GM12878 (cell line): ENCODE data around the gene RHEX. TPM values are rescaled to one million over a fixed set of nuclear protein-coding genes. Genes with fewer than 3 reads are reported as not detected.

Source experiments
- ATAC-seq: fragments of 200-7000 bp; cut with Tn5 transposase; 3 replicates; pipeline ENCODE4 v1.9.1; 2020; ENCODE audit warnings: mild to moderate bottlenecking, moderate library complexity
- BruUV-seq: library from RNA; stranded (reverse); fragments of 400-500 nt; replicated peaks from 2 replicates; lab custom pipeline; 2021; lab: Mats Ljungman, UMichigan
- CTCF ChIA-PET: fragments of 300-600 bp; sonication (Branson Sonifier 250); formaldehyde crosslinking; extraction: SDS; loops from one replicate; lab custom pipeline; 2021; ENCODE audit warnings: inconsistent platforms; lab: Yijun Ruan, JAX
- POLR2A ChIA-PET: fragments of 350-600 bp; formaldehyde crosslinking; extraction: SDS; loops from one replicate; lab custom pipeline; 2021; ENCODE audit warnings: inconsistent platforms; lab: Charles Lee
- RAD21 ChIA-PET: fragments of 300-600 bp; sonication (Branson Sonifier 250); formaldehyde crosslinking; loops from one replicate; lab custom pipeline; 2023; ENCODE audit warnings: antibody characterized with exemption; ENCODE audit not compliant: unreplicated experiment; lab: Charles Lee
- SMC1A ChIA-PET: fragments of 300-600 bp; sonication (Branson Sonifier 250); formaldehyde crosslinking; loops from one replicate; lab custom pipeline; 2023; ENCODE audit not compliant: unreplicated experiment, uncharacterized antibody; lab: Charles Lee
- DNase-seq: peaks from one replicate; pipeline ENCODE4 v3.0.0-alpha.2; 2011; ENCODE audit warnings: low read depth, low spot score
- FAIRE-seq: peaks from 3 replicates; lab custom pipeline; 2011; peaks lifted over from hg19 to GRCh38; lab: Jason Lieb, UNC
- H2AFZ ChIP-seq: 2 replicates; pipeline ENCODE4 v1.6.0; 2011; ENCODE audit warnings: low read depth, low read length, control low read depth; ENCODE audit not compliant: control insufficient read depth
- H3K27ac ChIP-seq: 2 replicates; pipeline ENCODE4 v1.5.1; 2011; ENCODE audit warnings: control low read depth; ENCODE audit not compliant: control insufficient read depth, insufficient read depth
- H3K27me3 ChIP-seq, 2 experiments: replicated peaks in 1 of 2; 2 replicates each; pipeline versions ENCODE4 v1.6.0 to v1.6.1; 2011; ENCODE audit warnings: low read length in 1 of 2; ENCODE audit not compliant: control insufficient read depth in 2 of 2, insufficient read depth in 2 of 2
- H3K36me3 ChIP-seq, 2 experiments: 2 replicates each; pipeline ENCODE4 v1.5.1; 2011; ENCODE audit warnings: low read length in 1 of 2; ENCODE audit not compliant: control insufficient read depth in 2 of 2, insufficient read depth in 2 of 2
- H3K4me1 ChIP-seq: 2 replicates; pipeline ENCODE4 v1.6.1; 2011; ENCODE audit warnings: mild to moderate bottlenecking, low read length, moderate library complexity, mixed read lengths; ENCODE audit not compliant: control insufficient read depth, insufficient read depth
- H3K4me2 ChIP-seq: 2 replicates; pipeline ENCODE4 v1.6.0; 2011; ENCODE audit warnings: control low read depth; ENCODE audit not compliant: control insufficient read depth, insufficient read depth
- H3K4me3 ChIP-seq: fragments of 200-600 bp; sonication (generic); 2 replicates; pipeline ENCODE4 v1.5.1; 2016
- H3K79me2 ChIP-seq: 2 replicates; pipeline ENCODE4 v1.6.0; 2011; ENCODE audit warnings: low read length; ENCODE audit not compliant: control insufficient read depth, insufficient read depth
- H3K9ac ChIP-seq: 2 replicates; pipeline ENCODE4 v1.8.0; 2011; ENCODE audit warnings: low read length, control low read depth, mixed read lengths; ENCODE audit not compliant: control insufficient read depth, insufficient read depth
- H3K9me3 ChIP-seq: replicated peaks from 3 replicates; pipeline ENCODE4 v1.5.1; 2011; ENCODE audit warnings: mild to moderate bottlenecking, low read length; ENCODE audit not compliant: control insufficient read depth, insufficient read depth
- H4K20me1 ChIP-seq: 2 replicates; pipeline ENCODE4 v1.6.0; 2011; ENCODE audit not compliant: control insufficient read depth, insufficient read depth
- BACH1 ChIP-seq: fragments of 450-650 bp; IDR thresholded peaks from 2 replicates; pipeline ENCODE4 v1.6.1; 2017; ENCODE audit warnings: mild to moderate bottlenecking, borderline replicate concordance
- BRCA1 ChIP-seq: IDR thresholded peaks from 2 replicates; pipeline ENCODE4 v1.6.1; 2011; ENCODE audit warnings: low read depth, low read length, improper control_type of control experiment
- EED ChIP-seq: sonication (generic); IDR thresholded peaks from 2 replicates; pipeline ENCODE4 v1.6.1; 2016; ENCODE audit warnings: antibody characterized with exemption, low read depth
- ESRRA ChIP-seq: IDR thresholded peaks from 2 replicates; pipeline ENCODE4 v1.6.1; 2012; ENCODE audit warnings: mild to moderate bottlenecking, low read length, improper control_type of control experiment
- HCFC1 ChIP-seq: fragments of 150-350 bp; IDR thresholded peaks from 2 replicates; pipeline ENCODE4 v1.6.1; 2014; ENCODE audit warnings: low read length
- MEF2B ChIP-seq: fragments of 450-650 bp; IDR thresholded peaks from 2 replicates; pipeline ENCODE4 v1.6.1; 2018; ENCODE audit warnings: mild to moderate bottlenecking, moderate library complexity; ENCODE audit not compliant: partially characterized antibody, poor library complexity, severe bottlenecking
- NBN ChIP-seq: fragments of 450-650 bp; IDR thresholded peaks from 2 replicates; pipeline ENCODE4 v1.6.1; 2016
- SIX5 ChIP-seq: IDR thresholded peaks from 2 replicates; pipeline ENCODE4 v1.6.1; 2011; ENCODE audit warnings: mild to moderate bottlenecking, low read depth, low read length, moderate library complexity; ENCODE audit not compliant: severe bottlenecking
- SREBF1 ChIP-seq: IDR thresholded peaks from 2 replicates; pipeline ENCODE4 v1.6.1; 2012; ENCODE audit warnings: mild to moderate bottlenecking, low read length
- STAT1 ChIP-seq: fragments of 450-650 bp; conservative IDR thresholded peaks from 2 replicates; pipeline ENCODE4 v1.6.1; 2014; ENCODE audit warnings: antibody characterized with exemption, mild to moderate bottlenecking
- TARDBP ChIP-seq: IDR thresholded peaks from 2 replicates; pipeline ENCODE4 v1.6.1; 2016; ENCODE audit warnings: borderline replicate concordance
- TBL1XR1 ChIP-seq: IDR thresholded peaks from 2 replicates; pipeline ENCODE4 v1.6.1; 2012; ENCODE audit warnings: low read depth, low read length, improper control_type of control experiment
- ZBED1 ChIP-seq: IDR thresholded peaks from 2 replicates; pipeline ENCODE4 v1.6.1; 2016; ENCODE audit warnings: borderline replicate concordance
- ZZZ3 ChIP-seq: IDR thresholded peaks from 2 replicates; pipeline ENCODE4 v1.6.1; 2011; ENCODE audit warnings: low read depth; ENCODE audit not compliant: control insufficient read depth, insufficient read length
- WGBS: methylation state at CpG from one replicate; pipeline ENCODE4 v1.1.6; 2016; ENCODE audit warnings: low lambda C conversion rate; ENCODE audit not compliant: insufficient replicate concordance, insufficient coverage; ENCODE audit errors: missing lambda C conversion rate; 5-methylcytosine and 5-hydroxymethylcytosine counted together
- in situ Hi-C: fragments of 300-500 bp; cut with MboI; formaldehyde crosslinking; loops from 9 replicates; pipeline ENCODE4 v1.14.3; 2018; ENCODE audit warnings: mixed read lengths
- intact Hi-C: fragments of 100-400 bp; cut with micrococcal nuclease; formaldehyde crosslinking; loops from one replicate; pipeline ENCODE4 v1.14.2; 2022; ENCODE audit not compliant: unreplicated experiment
- polyA plus RNA-seq, 11 experiments: library from polyadenylated mRNA; depleted of rRNA in 4 of 11; unstranded in 6 of 11; stranded (reverse) in 5 of 11; fragments of >200 nt; fragmentation: Nextera tagmentation in 4 of 11; fragmentation: Illumina TruSeq in 1 of 11; extraction: Ambion mirVana in 4 of 11; extraction: Trizol in 1 of 11; gene quantifications; 1 replicate in 1 of 11; 2 replicates in 10 of 11; pipeline versions ENCODE4 v1.2.1 to v1.2.3, GENCODE V29; 2011 to 2016; ENCODE audit warnings: inconsistent platforms in 2 of 11, missing spikeins in 2 of 11, low read depth in 1 of 11
- total RNA-seq, 4 experiments: library from RNA; depleted of rRNA in 3 of 4; stranded (reverse); fragments of >200 nt in 3 of 4; fragmentation: Illumina TruSeq in 1 of 4; extraction: Trizol in 1 of 4; gene quantifications; 2 replicates each; pipeline versions ENCODE4 v1.2.1 to v1.2.3, GENCODE V29; 2013 to 2021
- TF ChIP-seq, protein P1 (sequence below): fragments of 450-650 bp; IDR thresholded peaks from 2 replicates; pipeline ENCODE4 v1.6.1; 2017; ENCODE audit warnings: mild to moderate bottlenecking, moderate library complexity

RHEX gene
- total and polyA plus RNA-seq, 10 of the 15 experiments (the other 5 are each of a cell fraction or from before 2014, with no cell fraction given) = 2.4 to 11.4 (median 5.7) TPM

DNA sequence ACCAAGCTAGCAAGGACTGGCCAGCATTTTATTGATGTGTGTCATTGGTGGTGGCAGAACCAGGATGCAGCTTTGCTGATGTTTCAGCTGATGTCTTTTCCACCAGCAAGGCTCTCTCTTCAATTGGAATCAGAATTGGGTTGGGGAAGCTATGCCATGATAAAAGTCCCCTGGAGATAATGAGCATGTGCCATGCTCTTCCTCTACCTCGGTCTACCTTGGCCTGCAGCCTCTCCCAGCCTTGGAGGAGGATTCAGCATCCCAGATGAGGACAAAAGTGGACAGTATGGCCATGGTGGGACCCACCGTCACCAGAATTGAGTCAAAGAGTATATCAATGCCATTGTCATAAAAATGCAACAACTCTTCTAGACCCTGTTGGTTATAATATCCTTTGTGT is 55.7 kb downstream of the RHEX start:
- WGBS = 9% methylated on average over 2 of the region's 2 CpGs
- Histone ChIP-seq H3K9me3 (no peaks in the 10 kb centered on the region), H3K79me2 (no peaks in the 10 kb centered on the region), H3K27me3 (peaks cover 0 to 2% of the 10 kb centered on the region in 2 experiments; a peak in 3 of 4 replicates), H3K36me3 (no peaks in the 10 kb centered on the region), H4K20me1 (no peaks in the 10 kb centered on the region)
- ChIA-PET RAD21 (interaction anchor here (0.9 to 9.2 kb wide), 7 partner anchors 53 to 321 kb away, joined by 3 to 197 read pairs (median 11); no protein-coding TSS in a partner anchor), SMC1A (interaction anchor here (0.7 to 16.8 kb wide), 11 partner anchors 16 to 451 kb away, joined by 3 to 329 read pairs (median 3); no protein-coding TSS in a partner anchor), CTCF (interaction anchor here (0.8 to 12.1 kb wide), 14 partner anchors 12 to 193 kb away, joined by 3 to 384 read pairs (median 4); no protein-coding TSS in a partner anchor)
- ATAC-seq = no peak
- BruUV-seq = no TSS peak
- FAIRE-seq = no peak
- DNase-seq = no peak
- TF ChIP-seq ESRRA (no peak), SREBF1 (no peak), ZBED1 (no peak), EED (no peak), TBL1XR1 (no peak), SIX5 (no peak), BACH1 (no peak), BRCA1 (no peak), HCFC1 (no peak), TARDBP (no peak), NBN (no peak), STAT1 (no peak), ZZZ3 (no peak), MEF2B (no peak)
- TF ChIP-seq, protein P1, sequence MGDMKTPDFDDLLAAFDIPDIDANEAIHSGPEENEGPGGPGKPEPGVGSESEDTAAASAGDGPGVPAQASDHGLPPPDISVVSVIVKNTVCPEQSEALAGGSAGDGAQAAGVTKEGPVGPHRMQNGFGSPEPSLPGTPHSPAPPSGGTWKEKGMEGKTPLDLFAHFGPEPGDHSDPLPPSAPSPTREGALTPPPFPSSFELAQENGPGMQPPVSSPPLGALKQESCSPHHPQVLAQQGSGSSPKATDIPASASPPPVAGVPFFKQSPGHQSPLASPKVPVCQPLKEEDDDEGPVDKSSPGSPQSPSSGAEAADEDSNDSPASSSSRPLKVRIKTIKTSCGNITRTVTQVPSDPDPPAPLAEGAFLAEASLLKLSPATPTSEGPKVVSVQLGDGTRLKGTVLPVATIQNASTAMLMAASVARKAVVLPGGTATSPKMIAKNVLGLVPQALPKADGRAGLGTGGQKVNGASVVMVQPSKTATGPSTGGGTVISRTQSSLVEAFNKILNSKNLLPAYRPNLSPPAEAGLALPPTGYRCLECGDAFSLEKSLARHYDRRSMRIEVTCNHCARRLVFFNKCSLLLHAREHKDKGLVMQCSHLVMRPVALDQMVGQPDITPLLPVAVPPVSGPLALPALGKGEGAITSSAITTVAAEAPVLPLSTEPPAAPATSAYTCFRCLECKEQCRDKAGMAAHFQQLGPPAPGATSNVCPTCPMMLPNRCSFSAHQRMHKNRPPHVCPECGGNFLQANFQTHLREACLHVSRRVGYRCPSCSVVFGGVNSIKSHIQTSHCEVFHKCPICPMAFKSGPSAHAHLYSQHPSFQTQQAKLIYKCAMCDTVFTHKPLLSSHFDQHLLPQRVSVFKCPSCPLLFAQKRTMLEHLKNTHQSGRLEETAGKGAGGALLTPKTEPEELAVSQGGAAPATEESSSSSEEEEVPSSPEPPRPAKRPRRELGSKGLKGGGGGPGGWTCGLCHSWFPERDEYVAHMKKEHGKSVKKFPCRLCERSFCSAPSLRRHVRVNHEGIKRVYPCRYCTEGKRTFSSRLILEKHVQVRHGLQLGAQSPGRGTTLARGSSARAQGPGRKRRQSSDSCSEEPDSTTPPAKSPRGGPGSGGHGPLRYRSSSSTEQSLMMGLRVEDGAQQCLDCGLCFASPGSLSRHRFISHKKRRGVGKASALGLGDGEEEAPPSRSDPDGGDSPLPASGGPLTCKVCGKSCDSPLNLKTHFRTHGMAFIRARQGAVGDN = no peak
- TF ChIP-seq, all 136 proteins: peak for 0
- H3K27ac ChIP-seq = no peak overlapping the region
- no peaks in the 10 kb centered on the region for H3K4me1 ChIP-seq
- no peak overlapping the region for H3K4me2 ChIP-seq
- no peak overlapping the region for H2AFZ ChIP-seq
- POLR2A ChIA-PET = no interaction called here
- in situ Hi-C loops = loop anchor here (5.0 kb wide), 2 partner anchors 126 to 316 kb away; no protein-coding TSS in a partner anchor
- intact Hi-C loops = no loop called here
- no peak overlapping the region for H3K4me3 ChIP-seq
- no peak overlapping the region for H3K9ac ChIP-seq
